GM12865 (cell line): ENCODE data around the gene RIBC2.

Experiments
- DNase-seq: peaks from one replicate; pipeline ENCODE4 v3.0.0; 2010; ENCODE audit warnings: low read depth
- H3K4me3 ChIP-seq: 2 replicates; pipeline ENCODE4 v1.5.1; 2011; ENCODE audit warnings: mild to moderate bottlenecking, low read depth, low read length, control low read depth
- TF ChIP-seq, protein P1 (sequence below): IDR thresholded peaks from 2 replicates; pipeline ENCODE4 v1.5.1; 2011; ENCODE audit warnings: low read length, control low read depth, low read depth, inconsistent platforms; ENCODE audit not compliant: insufficient read depth; ENCODE audit errors: missing control alignments

The RIBC2 gene

GRCh38 chr22:45473626-45474237 lies 60.2 kb downstream of the RIBC2 start:
- no peak for DNase-seq
- H3K4me3 ChIP-seq, result no peak overlapping the region
- TF ChIP-seq, protein P1, sequence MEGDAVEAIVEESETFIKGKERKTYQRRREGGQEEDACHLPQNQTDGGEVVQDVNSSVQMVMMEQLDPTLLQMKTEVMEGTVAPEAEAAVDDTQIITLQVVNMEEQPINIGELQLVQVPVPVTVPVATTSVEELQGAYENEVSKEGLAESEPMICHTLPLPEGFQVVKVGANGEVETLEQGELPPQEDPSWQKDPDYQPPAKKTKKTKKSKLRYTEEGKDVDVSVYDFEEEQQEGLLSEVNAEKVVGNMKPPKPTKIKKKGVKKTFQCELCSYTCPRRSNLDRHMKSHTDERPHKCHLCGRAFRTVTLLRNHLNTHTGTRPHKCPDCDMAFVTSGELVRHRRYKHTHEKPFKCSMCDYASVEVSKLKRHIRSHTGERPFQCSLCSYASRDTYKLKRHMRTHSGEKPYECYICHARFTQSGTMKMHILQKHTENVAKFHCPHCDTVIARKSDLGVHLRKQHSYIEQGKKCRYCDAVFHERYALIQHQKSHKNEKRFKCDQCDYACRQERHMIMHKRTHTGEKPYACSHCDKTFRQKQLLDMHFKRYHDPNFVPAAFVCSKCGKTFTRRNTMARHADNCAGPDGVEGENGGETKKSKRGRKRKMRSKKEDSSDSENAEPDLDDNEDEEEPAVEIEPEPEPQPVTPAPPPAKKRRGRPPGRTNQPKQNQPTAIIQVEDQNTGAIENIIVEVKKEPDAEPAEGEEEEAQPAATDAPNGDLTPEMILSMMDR, result no peak

DNA sequence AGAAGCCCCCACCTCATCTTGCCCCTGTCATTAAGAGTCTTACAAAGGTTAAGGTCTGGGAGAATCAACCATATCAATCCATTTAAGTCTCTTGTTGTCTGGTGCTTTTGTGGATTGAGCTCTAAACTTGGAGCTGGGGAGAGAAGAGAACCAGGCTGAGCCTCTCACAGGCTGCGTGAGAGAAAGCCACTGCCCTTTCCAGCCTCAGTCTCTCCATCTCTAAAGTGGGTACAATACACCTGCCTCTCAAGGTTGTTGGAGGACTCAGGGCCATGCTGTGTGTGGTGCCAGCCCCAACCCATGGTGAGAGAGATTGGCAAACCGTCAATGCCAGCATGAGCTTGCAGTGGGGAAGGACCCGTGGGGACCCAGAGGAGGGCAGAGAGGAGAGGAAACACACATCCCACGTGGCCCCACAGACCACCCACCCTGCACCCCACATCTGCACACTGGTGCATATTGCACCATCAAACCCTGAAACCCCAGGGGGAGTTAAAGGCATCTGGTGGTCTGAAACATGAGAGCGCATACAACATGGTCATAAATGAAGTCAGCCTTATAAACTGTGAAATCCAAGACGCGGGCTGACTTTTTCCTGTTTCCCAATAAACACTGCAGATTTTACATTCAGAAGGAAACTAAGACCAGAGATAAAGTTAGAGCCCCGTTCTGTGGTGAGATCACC lies 61.7 kb downstream of the RIBC2 start:
- TF ChIP-seq, protein P1, result no peak
- no peak for DNase-seq

GRCh38 chr22:45475851-45476514 lies 62.5 kb downstream of the RIBC2 start:
- no peak overlapping the region for H3K4me3 ChIP-seq
- TF ChIP-seq, protein P1, result no peak
- no peak for DNase-seq

More for the DNA sequence above, 61.7 kb downstream of the RIBC2 start:
- no peak overlapping the region for H3K4me3 ChIP-seq

DNA sequence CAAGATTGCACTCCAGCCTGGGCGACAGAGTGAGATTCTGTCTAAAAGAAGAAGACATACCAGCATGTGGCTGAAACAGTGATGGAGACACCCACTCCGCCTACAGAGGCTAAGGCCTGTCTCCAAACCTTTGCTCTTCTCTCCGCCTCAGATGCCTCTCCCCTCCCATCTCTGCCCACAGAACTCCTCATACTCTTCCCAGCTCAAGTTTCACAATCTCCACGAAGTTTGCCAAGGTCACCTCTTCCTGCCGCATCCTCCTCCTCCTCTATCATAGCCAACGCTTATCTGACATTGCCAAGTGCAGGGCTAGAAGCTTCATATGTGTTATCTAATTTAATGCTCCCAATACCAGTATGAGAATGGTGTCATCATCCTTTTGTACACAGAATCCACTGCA lies 63.3 kb downstream of the RIBC2 start:
- TF ChIP-seq, protein P1, result no peak
- no peak overlapping the region for H3K4me3 ChIP-seq
- DNase-seq, result no peak

DNA sequence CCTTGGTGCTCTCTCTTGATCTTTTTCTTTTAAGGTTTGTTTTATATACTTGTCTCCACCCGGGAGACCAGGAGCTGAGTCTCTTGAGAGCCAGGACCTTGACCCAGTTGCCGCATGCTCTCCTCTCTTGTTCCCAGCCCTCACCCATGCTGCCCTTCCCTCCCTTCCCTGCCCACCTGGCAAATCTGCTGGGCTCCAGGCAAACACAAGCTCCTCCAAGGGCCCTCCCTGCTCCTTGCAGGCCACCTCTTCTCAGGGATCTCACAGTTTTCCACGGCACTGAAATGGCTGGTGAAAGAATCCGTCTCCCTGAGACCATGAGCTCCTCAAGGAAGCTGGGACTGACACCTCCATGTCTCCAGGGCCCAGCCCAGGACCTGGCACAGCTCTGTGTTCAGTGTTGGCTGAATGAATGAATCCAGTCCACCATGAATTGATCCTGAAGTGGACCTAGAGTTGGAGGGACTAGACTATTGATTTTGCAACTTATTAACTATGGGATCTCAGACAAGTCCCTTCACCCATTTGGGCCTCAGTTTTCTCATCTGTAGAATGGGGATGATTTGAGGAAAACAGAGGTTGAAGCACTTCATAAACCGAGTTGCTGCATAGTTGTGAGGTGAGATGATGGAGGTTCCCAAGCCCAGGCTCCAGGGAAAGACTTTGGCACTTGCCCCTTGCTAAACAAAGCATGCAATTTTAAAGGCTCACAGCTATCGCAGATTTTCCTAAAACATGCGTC lies 64.0 kb downstream of the RIBC2 start:
- H3K4me3 ChIP-seq, result no peak overlapping the region
- DNase-seq, result no peak
- TF ChIP-seq, protein P1, result no peak

- no peak overlapping the region for H3K4me3 ChIP-seq
- no peak for DNase-seq
These were observed 64.7 kb downstream of the RIBC2 start for GRCh38 chr22:45478108-45478771.

More at GRCh38 chr22:45478108-45478771, 64.7 kb downstream of the RIBC2 start:
- TF ChIP-seq, protein P1, result no peak
